Stomach (tissue), 4 donors: ENCODE results near the gene GAMT.

ENCODE experiments used
- CTCF ChIP-seq, 7 experiments: fragments of 450-650 bp in 4 of 7; fragments of 200-600 bp in 3 of 7; sonication (generic) in 3 of 7; IDR thresholded peaks; one replicate each; pipeline ENCODE4 v1.5.1; 2016 to 2019; ENCODE audit warnings: antibody characterized with exemption in 7 of 7, control low read depth in 2 of 7, mild to moderate bottlenecking in 1 of 7
- POLR2A ChIP-seq, 4 donors: fragments of 450-650 bp; IDR thresholded peaks; one replicate each; pipeline ENCODE4 v1.6.1; 2016; ENCODE audit warnings: antibody characterized with exemption in 4 of 4, control low read depth in 2 of 4, mild to moderate bottlenecking in 1 of 4, moderate library complexity in 1 of 4

DNA sequence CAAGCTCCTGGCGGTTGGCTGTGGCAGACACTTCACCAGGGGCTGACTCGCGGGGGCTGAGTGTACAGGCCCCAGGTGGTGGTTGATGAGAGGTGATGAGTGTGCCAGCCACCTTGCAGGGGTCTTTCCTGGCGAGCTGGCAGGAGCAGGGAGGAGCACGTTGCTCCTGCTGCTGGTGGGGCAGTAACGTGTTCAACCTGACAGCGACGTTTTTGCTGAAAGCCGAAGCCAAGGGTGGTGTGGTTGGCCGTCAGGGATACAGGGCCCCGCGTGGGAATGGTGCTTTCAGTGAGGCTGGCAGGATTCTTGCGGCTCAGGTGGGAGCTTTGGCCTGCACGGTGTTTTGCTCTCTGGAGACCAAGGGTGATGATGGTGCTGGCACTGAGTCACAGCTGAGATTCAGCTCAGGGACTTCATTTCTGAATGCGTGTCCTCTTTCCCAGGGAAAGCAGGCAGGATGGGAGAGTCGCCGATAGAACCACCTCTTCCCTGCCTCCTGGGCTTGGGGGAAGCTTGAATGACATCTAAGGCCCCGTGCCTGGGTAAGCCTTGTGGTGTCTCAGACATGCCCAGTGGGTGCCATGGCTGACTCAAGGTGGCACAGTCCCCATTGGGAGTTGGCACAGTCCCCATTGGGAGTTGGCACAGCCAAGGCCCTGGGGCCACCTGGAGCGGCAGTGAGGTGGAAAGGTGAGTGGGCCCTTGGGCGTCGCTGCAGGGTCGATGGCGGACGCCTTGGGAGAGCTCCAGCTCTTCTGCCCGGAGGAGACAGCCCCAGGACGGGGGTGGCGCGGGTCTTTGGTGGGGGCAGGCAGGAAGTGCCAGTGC is 14.9 kb upstream of the GAMT start:
- TF ChIP-seq CTCF (IDR thresholded peaks at IDR 0.05), result no peak
- no peak for TF ChIP-seq POLR2A (IDR thresholded peaks at IDR 0.05)
